ENCODE data around the gene PAX6.

DNA sequence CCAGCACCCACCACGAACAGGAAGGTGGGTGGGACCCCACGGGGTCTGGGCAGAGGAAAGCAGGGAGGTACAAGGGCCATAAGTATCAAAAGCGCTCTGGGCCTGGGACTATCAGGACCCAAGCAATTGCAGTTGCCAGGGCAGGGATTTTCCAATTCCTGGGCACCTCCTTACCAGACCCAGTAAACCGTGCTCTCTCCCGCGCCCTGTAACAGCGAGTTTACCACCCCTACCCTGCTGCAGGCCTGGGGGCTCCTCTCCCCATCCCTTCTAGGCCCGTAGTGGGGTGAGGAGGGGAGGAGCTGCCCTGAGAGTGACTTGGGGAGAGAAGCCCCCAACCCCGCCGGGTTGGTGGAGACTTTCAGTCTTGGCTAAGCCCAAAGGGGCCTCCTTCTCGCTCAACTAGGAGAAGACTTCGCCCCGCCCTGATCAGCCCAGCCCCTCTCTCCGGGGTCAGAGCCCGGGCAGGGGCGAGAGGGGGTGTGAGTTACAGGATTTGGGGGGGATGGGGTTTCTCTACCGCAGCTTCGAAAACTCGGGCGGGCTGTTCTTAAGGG is 5.4 kb downstream of the PAX6 start:
- TF ChIP-seq, protein P1, sequence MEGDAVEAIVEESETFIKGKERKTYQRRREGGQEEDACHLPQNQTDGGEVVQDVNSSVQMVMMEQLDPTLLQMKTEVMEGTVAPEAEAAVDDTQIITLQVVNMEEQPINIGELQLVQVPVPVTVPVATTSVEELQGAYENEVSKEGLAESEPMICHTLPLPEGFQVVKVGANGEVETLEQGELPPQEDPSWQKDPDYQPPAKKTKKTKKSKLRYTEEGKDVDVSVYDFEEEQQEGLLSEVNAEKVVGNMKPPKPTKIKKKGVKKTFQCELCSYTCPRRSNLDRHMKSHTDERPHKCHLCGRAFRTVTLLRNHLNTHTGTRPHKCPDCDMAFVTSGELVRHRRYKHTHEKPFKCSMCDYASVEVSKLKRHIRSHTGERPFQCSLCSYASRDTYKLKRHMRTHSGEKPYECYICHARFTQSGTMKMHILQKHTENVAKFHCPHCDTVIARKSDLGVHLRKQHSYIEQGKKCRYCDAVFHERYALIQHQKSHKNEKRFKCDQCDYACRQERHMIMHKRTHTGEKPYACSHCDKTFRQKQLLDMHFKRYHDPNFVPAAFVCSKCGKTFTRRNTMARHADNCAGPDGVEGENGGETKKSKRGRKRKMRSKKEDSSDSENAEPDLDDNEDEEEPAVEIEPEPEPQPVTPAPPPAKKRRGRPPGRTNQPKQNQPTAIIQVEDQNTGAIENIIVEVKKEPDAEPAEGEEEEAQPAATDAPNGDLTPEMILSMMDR (conservative IDR thresholded peaks at IDR 0.05) = no peak
- no peak for TF ChIP-seq EZH2 (IDR thresholded peaks at IDR 0.05; ENCODE audit: low read depth)

All from PC-9 (cell line).